ENCODE measurements around the gene ZCCHC14.
"Not testable (repeated sequence)": the region's sequence is repeated elsewhere in the genome, so short reads cannot be mapped to it uniquely, and the experiment has no call there.

The ZCCHC14 gene

DNA sequence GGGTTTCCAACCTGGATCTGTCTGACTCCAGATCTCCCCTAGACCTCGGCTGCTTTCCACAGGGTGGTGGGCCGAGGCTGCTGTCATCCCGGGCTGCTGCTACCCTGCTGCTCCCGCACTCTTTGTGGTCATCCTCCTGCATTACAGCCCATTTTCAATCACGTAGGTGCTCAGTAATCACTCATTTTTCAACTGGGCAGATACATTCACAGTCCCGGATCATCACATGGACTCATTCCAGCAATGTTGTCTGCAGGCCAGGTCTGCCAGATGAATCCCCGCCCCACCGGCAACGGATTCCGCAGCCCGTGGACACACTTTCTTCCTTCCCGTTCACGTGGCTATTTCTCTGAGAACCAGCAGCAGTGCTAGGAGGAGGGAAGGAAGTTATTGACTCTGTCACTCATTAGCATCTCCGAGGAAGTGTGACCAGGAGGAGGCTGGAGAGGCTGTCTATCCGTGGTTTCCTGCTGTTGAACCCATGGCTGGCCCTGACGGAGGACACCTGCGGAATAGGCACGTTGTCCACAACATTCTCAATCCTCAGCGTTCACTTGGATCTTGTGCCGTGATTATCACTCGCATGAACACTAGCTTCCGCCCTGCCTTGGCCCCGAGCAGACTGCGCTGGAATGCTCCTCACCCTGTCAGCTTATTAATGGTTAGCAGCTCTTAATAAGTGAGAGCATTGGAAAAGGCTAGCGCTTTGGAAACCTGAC is 14.7 kb upstream of the ZCCHC14 start:
- Histone ChIP-seq H3K27me3 (replicated peaks; ENCODE audit: control insufficient read depth, insufficient read depth, low read length, poor library complexity, severe bottlenecking) (no peaks in the 10 kb centered on the region), H3K4me1 (ENCODE audit: control insufficient read depth, insufficient read depth, low read length, poor library complexity, severe bottlenecking) (no peaks in the 10 kb centered on the region), H3K4me3 (ENCODE audit: insufficient read depth, low read depth, low read length, poor library complexity, severe bottlenecking) (no peak overlapping the region), H3K36me3 (ENCODE audit: control insufficient read depth, insufficient read depth, low read length) (no peaks in the 10 kb centered on the region), H3K27ac (ENCODE audit: insufficient read depth, low read length, poor library complexity, severe bottlenecking) (no peak overlapping the region), H3K9me3 (ENCODE audit: control insufficient read depth, low read length) (no peaks in the 10 kb centered on the region)
- DNase-seq, result no peak

DNA sequence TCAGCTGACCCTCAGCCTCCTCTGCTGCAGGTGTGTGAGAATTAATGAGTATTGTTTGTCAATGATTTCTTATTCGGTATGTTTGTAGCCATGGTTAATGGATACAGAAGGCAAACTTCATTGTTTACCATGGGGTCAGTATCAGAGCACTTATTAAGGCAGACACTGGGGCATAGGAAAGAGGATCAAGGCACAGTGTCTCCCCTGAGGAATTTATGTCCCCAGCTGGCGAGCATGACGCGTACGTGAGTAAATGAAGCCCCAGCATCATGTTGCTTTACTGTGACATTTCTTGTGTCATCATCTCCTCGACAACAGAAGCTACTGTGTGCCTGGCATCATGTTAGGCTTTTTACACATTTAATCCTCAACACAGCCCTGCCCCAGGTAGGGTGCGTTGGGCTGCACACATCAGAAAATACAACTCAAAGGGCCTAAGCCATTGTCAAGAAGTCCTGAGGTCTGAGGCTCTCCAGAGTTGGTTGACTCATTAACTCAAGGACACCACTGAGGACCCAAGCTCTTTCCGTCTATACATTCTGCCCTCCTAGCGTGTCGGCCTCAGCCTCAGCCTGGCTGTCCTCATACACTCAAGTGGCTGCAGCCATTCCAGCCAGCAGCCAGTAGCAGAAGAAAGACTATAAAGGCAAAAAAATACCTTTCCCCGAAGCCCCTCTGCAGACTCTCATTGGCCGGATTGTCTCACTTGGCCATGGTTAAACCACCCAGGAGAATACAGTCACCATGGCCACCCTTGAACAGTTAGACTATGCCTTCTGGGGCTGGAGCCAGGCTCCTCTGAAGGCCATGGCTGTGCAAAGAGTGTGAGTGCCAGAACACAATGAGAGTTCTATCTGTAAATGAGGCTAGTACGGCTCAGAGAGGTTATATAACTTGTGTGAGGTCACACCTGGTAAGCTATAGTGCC is 13.9 kb upstream of the ZCCHC14 start:
- no peak overlapping the region for H3K27ac ChIP-seq (ENCODE audit: insufficient read depth, low read length, poor library complexity, severe bottlenecking)
- H3K4me1 ChIP-seq (ENCODE audit: control insufficient read depth, insufficient read depth, low read length, poor library complexity, severe bottlenecking), result no peaks in the 10 kb centered on the region
- no peaks in the 10 kb centered on the region for H3K36me3 ChIP-seq (ENCODE audit: control insufficient read depth, insufficient read depth, low read length)
- H3K9me3 ChIP-seq (ENCODE audit: control insufficient read depth, low read length), result no peaks in the 10 kb centered on the region
- H3K27me3 ChIP-seq (replicated peaks; ENCODE audit: control insufficient read depth, insufficient read depth, low read length, poor library complexity, severe bottlenecking), result no peaks in the 10 kb centered on the region
- DNase-seq, result no peak
- H3K4me3 ChIP-seq (ENCODE audit: insufficient read depth, low read depth, low read length, poor library complexity, severe bottlenecking), result no peak overlapping the region

DNA sequence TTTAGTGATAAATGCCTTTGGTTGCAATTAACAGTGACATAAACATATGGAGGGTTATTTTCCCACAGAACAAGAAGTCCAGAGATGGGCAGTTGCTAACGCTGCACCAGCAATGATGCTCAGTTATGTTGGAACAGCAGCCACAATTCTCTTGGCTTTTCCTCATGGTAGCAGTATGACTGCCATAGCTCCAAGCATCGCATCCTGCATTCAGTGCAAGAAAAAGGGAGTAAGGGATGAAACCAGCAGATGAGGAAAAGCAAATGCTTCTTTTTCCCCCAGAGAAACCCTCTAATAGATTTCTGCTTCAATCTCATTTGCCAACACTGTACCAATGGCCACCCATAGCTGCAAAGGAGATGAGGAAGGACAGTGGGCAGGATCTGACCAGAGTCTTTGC is 13.0 kb upstream of the ZCCHC14 start:
- no peak for DNase-seq
- H3K27ac ChIP-seq (ENCODE audit: insufficient read depth, low read length, poor library complexity, severe bottlenecking), result no peak overlapping the region
- H3K4me1 ChIP-seq (ENCODE audit: control insufficient read depth, insufficient read depth, low read length, poor library complexity, severe bottlenecking), result no peaks in the 10 kb centered on the region
- no peaks in the 10 kb centered on the region for H3K36me3 ChIP-seq (ENCODE audit: control insufficient read depth, insufficient read depth, low read length)
- H3K27me3 ChIP-seq (replicated peaks; ENCODE audit: control insufficient read depth, insufficient read depth, low read length, poor library complexity, severe bottlenecking), result no peaks in the 10 kb centered on the region
- H3K4me3 ChIP-seq (ENCODE audit: insufficient read depth, low read depth, low read length, poor library complexity, severe bottlenecking), result no peak overlapping the region
- H3K9me3 ChIP-seq (ENCODE audit: control insufficient read depth, low read length), result no peaks in the 10 kb centered on the region

DNA sequence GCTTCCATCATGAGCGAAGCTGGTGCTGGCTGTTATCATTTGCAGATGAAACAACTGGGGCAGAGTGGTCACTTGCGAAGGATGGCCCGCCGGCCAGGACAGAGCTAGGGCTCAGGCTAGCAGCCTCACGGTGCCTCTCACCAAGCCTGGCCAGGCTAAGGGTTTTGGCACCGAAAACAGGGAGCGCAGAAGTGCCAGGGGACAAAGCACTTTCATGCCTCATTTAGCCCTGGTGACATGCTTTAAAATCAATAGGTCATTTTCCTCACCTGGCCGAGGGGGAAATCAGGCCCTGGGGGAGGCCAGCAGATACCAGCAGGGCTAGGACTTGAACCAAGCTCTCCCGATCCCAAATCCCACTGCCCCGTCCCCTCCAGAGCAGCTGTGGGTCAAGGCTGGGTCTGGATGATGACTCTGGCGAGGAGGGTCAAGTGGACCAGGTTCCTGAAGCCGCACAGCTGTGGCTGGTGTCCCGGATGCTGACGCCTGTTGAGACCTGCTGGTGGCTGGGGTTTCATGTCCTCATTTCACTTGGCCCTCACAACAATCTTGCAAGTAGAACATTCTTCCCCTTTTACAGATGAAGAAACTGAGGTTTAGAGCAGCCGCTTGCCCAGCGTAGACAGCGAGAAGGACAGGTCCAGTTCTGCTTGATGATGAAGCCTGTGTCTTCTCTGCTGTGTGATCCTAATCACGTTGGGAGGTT is 10.6 kb upstream of the ZCCHC14 start:
- not testable (repeated sequence) for H3K4me1 ChIP-seq (ENCODE audit: control insufficient read depth, insufficient read depth, low read length, poor library complexity, severe bottlenecking); H3K4me3 ChIP-seq (ENCODE audit: insufficient read depth, low read depth, low read length, poor library complexity, severe bottlenecking); DNase-seq; H3K9me3 ChIP-seq (ENCODE audit: control insufficient read depth, low read length); H3K27me3 ChIP-seq (replicated peaks; ENCODE audit: control insufficient read depth, insufficient read depth, low read length, poor library complexity, severe bottlenecking); H3K36me3 ChIP-seq (ENCODE audit: control insufficient read depth, insufficient read depth, low read length); H3K27ac ChIP-seq (ENCODE audit: insufficient read depth, low read length, poor library complexity, severe bottlenecking)

DNA sequence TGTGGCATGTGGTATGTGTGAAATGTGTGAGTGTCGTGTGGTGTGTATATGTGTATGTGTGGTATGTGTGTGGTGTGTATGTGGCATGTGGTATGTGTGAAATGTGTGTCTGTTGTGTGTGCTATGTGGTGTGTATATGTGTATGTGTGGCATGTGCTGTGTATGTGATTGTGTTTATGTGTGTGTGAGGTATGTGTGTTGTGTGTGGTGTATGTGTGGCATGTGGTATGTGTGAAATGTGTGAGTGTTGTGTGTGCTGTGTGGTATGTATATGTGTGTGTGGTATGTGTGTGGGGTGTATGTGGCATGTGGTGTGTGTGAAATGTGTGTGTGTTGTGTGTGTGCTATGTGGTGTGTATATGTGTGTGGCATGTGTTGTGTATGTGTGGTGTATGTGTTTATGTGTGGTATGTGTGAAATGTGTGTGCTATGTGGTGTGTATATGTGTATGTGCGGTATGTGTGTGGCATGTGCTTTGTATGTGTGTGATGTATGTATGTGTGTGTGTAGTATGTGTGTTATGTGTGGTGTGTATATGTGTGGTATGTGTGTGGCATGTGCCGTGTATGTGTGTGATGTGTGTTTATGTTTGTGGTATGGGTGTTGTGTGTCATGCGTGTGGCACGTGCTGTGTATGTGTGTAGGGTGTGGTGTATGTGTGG is 9.6 kb upstream of the ZCCHC14 start:
- DNase-seq, result no peak
- Histone ChIP-seq H3K27me3 (replicated peaks; ENCODE audit: control insufficient read depth, insufficient read depth, low read length, poor library complexity, severe bottlenecking) (no peaks in the 10 kb centered on the region), H3K36me3 (ENCODE audit: control insufficient read depth, insufficient read depth, low read length) (no peaks in the 10 kb centered on the region), H3K4me3 (ENCODE audit: insufficient read depth, low read depth, low read length, poor library complexity, severe bottlenecking) (no peak overlapping the region), H3K9me3 (ENCODE audit: control insufficient read depth, low read length) (no peaks in the 10 kb centered on the region), H3K27ac (ENCODE audit: insufficient read depth, low read length, poor library complexity, severe bottlenecking) (no peak overlapping the region), H3K4me1 (ENCODE audit: control insufficient read depth, insufficient read depth, low read length, poor library complexity, severe bottlenecking) (no peaks in the 10 kb centered on the region)

DNA sequence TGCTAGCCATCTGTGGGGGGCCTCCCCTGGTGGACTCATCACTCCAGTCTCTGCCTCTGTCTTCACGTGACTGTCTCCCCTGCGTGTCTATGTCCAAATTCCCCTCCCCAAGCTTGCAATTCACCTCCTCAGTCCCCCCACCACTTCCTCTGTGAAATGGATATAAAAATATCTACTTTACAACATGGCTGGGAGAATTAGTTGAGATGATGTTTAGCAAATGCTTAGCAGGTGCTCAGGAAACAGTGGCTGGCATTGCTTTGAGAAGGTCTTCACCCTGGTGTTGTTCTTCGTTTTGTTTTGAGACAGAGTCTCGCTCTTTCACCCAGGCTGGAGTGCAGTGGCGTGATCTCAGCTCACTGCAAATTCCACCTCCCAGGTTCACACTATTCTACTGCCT is 8.3 kb upstream of the ZCCHC14 start:
- H3K4me1 ChIP-seq (ENCODE audit: control insufficient read depth, insufficient read depth, low read length, poor library complexity, severe bottlenecking), result peaks cover 6% of the 10 kb centered on the region
- no peaks in the 10 kb centered on the region for H3K27me3 ChIP-seq (replicated peaks; ENCODE audit: control insufficient read depth, insufficient read depth, low read length, poor library complexity, severe bottlenecking)
- no peak overlapping the region for H3K27ac ChIP-seq (ENCODE audit: insufficient read depth, low read length, poor library complexity, severe bottlenecking)
- H3K9me3 ChIP-seq (ENCODE audit: control insufficient read depth, low read length), result no peaks in the 10 kb centered on the region
- no peaks in the 10 kb centered on the region for H3K36me3 ChIP-seq (ENCODE audit: control insufficient read depth, insufficient read depth, low read length)
- H3K4me3 ChIP-seq (ENCODE audit: insufficient read depth, low read depth, low read length, poor library complexity, severe bottlenecking), result no peak overlapping the region
- no peak for DNase-seq

DNA sequence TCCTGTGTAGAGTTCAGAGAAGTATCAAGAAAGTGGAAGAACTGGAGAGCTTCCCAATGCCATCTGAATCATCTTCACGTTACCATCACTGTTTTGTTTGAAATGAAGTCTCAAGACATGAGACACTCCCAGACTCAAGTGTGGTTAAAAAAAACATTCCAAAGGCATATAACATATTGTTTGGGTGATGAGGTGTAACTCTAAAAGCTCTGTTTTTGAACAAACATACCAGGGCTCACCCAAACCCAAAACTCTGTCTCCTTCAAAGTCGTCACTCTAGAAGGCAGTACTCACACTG is 6.3 kb upstream of the ZCCHC14 start:
- Histone ChIP-seq H3K27ac (ENCODE audit: insufficient read depth, low read length, poor library complexity, severe bottlenecking) (no peak overlapping the region), H3K4me1 (ENCODE audit: control insufficient read depth, insufficient read depth, low read length, poor library complexity, severe bottlenecking) (peaks cover 10% of the 10 kb centered on the region), H3K27me3 (replicated peaks; ENCODE audit: control insufficient read depth, insufficient read depth, low read length, poor library complexity, severe bottlenecking) (no peaks in the 10 kb centered on the region), H3K36me3 (ENCODE audit: control insufficient read depth, insufficient read depth, low read length) (no peaks in the 10 kb centered on the region), H3K9me3 (ENCODE audit: control insufficient read depth, low read length) (no peaks in the 10 kb centered on the region), H3K4me3 (ENCODE audit: insufficient read depth, low read depth, low read length, poor library complexity, severe bottlenecking) (no peak overlapping the region)
- DNase-seq, result no peak

DNA sequence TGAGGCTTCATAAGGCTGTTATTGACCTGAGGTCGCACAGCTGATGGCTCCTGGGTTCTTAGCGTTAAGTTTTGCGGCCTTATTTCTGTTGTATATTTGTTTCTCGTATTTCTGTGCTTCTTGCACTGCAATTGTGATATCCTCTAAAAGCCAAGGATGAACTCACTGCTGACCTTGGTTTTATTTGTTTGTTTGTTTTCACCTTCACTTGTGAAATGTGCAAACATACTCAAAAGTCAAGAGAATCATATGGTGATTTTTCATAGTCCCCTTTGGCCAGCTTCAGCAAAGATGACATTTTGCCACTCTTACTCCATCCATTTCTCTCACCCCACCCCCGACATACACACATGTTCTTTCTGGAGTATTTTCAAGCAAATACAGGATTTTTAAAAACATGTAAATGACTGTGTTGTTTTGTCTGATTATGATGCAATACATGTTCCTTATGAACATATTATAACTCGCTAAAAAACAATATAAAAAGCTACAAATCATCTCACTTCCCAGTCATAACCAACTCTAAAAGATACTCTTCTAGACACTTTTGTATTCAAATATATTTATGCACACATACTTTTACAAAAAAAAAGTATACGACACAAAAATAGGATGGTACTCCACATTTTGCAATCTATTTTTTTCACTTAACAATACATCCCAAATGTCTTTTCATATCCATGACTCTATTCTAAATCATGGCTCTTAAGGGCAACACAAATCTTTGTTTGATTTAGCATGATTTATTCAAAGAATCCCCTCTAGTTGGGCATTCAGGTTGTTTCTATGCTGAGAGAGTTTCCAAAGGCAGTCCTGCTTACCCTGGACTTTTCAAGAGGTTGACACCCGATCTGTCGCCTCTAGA is 5.7 kb upstream of the ZCCHC14 start:
- Histone ChIP-seq H3K4me3 (ENCODE audit: insufficient read depth, low read depth, low read length, poor library complexity, severe bottlenecking) (no peak overlapping the region), H3K9me3 (ENCODE audit: control insufficient read depth, low read length) (no peaks in the 10 kb centered on the region), H3K36me3 (ENCODE audit: control insufficient read depth, insufficient read depth, low read length) (no peaks in the 10 kb centered on the region), H3K4me1 (ENCODE audit: control insufficient read depth, insufficient read depth, low read length, poor library complexity, severe bottlenecking) (peaks cover 11% of the 10 kb centered on the region), H3K27ac (ENCODE audit: insufficient read depth, low read length, poor library complexity, severe bottlenecking) (no peak overlapping the region), H3K27me3 (replicated peaks; ENCODE audit: control insufficient read depth, insufficient read depth, low read length, poor library complexity, severe bottlenecking) (no peaks in the 10 kb centered on the region)
- no peak for DNase-seq

DNA sequence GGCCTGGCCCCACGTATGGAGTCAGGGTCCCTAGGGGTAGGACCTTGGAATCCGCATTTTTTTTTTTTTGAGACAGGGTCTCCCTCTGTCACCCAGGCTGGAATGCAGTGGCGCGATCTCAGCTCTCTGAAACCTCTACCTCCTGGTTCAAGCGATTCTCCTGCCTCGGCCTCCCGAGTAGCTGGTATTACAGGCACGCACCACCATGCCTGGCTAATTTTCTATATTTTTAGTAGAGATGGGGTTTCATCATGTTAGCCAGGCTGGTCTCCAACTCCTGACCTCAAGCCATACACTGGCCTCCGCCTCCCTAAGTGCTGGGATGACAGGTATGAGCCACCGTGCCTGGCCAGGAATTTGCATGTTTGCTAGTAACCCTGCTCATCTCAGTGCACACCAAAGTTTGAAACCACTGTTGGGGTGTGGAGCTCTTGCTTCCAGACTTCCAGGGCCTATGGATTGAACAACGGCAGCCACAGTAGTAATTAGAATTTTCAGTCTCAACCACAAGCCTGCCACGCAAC is 5.0 kb upstream of the ZCCHC14 start:
- DNase-seq; H3K27me3 ChIP-seq (replicated peaks; ENCODE audit: control insufficient read depth, insufficient read depth, low read length, poor library complexity, severe bottlenecking); H3K36me3 ChIP-seq (ENCODE audit: control insufficient read depth, insufficient read depth, low read length); H3K27ac ChIP-seq (ENCODE audit: insufficient read depth, low read length, poor library complexity, severe bottlenecking); H3K9me3 ChIP-seq (ENCODE audit: control insufficient read depth, low read length); H3K4me3 ChIP-seq (ENCODE audit: insufficient read depth, low read depth, low read length, poor library complexity, severe bottlenecking): not testable (repeated sequence)
- peaks cover 15% of the 10 kb centered on the region for H3K4me1 ChIP-seq (ENCODE audit: control insufficient read depth, insufficient read depth, low read length, poor library complexity, severe bottlenecking)
